Fibroblast of villous mesenchyme (primary cell): Measurements from ENCODE around the gene PTPRN2. TPM values are rescaled to one million over a fixed set of nuclear protein-coding genes. Genes with fewer than 3 reads are reported as not detected.

ENCODE experiments used
- DNase-seq: peaks from one replicate; pipeline ENCODE4 v3.0.0-alpha.2; 2010; ENCODE audit warnings: low read depth
- H3K4me3 ChIP-seq: 2 replicates; pipeline ENCODE4 v1.5.1; 2011; ENCODE audit warnings: low read depth, mild to moderate bottlenecking, low read length
- total RNA-seq: library from RNA; depleted of rRNA; stranded (reverse); fragments of >200 nt; gene quantifications from 2 replicates; pipeline ENCODE4 v1.2.3, GENCODE V29; 2012
- TF ChIP-seq, protein P1 (sequence below): IDR thresholded peaks from 2 replicates; pipeline ENCODE4 v1.5.1; 2012; ENCODE audit warnings: low read depth, mild to moderate bottlenecking, low read length; ENCODE audit not compliant: insufficient read depth

Gene PTPRN2
- total RNA-seq, 1 donor: not detected

GRCh38 chr7:158581440-158582088 is 6.1 kb downstream of the PTPRN2 start:
- no peak for DNase-seq
- TF ChIP-seq, protein P1, sequence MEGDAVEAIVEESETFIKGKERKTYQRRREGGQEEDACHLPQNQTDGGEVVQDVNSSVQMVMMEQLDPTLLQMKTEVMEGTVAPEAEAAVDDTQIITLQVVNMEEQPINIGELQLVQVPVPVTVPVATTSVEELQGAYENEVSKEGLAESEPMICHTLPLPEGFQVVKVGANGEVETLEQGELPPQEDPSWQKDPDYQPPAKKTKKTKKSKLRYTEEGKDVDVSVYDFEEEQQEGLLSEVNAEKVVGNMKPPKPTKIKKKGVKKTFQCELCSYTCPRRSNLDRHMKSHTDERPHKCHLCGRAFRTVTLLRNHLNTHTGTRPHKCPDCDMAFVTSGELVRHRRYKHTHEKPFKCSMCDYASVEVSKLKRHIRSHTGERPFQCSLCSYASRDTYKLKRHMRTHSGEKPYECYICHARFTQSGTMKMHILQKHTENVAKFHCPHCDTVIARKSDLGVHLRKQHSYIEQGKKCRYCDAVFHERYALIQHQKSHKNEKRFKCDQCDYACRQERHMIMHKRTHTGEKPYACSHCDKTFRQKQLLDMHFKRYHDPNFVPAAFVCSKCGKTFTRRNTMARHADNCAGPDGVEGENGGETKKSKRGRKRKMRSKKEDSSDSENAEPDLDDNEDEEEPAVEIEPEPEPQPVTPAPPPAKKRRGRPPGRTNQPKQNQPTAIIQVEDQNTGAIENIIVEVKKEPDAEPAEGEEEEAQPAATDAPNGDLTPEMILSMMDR: no peak
- H3K4me3 ChIP-seq: no peak overlapping the region

GRCh38 chr7:158579662-158580646 is 7.7 kb downstream of the PTPRN2 start:
- no peak for DNase-seq
- TF ChIP-seq, protein P1: no peak
- no peak overlapping the region for H3K4me3 ChIP-seq

DNA sequence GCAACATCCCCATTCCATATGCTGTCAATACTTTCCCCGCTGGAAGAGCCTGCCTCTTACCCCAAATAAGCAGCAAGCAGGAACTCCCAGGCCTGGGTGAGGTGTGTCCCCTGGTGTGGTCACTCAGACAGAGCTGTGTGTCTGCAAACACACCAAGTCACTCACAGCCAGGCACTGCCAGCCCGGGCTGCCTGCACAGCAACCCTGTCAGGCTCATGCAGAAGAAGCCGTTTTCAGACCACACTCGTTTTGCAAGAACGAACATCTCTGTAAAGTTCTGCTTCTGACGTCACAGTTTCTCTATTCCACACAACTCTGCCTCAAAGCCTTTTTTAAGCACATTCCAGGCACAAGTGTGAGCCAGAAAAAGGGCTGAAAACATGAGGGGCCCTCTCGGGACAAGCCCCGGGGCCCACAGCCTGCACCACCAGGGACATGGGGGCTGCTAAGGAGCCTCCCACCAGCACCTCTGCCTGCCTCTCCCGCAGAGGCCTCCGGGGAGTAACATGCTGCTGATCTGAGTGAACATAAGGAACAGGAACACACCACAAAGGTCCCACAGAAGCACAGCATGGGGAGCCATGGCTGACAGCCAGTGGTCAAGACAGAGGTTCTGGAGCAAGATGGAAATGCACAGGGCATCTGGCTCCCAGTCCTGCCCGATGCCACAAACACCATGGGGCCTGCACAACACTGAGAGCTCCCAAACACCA is 11.4 kb downstream of the PTPRN2 start:
- TF ChIP-seq, protein P1: no peak
- no peak overlapping the region for H3K4me3 ChIP-seq
- no peak for DNase-seq

- H3K4me3 ChIP-seq: no peak overlapping the region
- DNase-seq: no peak
- TF ChIP-seq, protein P1: no peak
Observed at GRCh38 chr7:158574308-158575036, 13.2 kb downstream of the PTPRN2 start.

DNA sequence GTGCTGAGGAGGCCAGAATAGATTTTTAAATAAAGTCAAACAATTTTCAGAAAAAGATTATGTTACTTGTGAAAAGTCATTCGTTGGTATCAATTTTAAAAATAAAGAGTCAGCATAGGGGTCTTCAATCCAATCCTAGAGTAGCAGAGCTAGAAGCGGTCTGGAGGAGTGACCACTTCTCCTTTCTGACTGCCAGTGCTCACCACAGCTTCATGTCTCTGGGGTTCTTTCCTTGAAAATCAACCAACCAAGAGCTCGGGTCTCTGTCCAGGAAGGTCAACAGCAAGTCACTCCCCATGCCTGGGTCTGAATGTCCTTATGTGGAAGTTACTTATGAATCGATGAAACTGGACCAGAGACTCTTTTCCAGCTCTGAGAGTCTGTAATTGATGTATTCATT is 14.3 kb downstream of the PTPRN2 start:
- TF ChIP-seq, protein P1: no peak
- H3K4me3 ChIP-seq: no peak overlapping the region
- no peak for DNase-seq
